Left ventricle myocardium inferior (tissue), 1 donor: ENCODE data around the gene SAV1. TPM values are rescaled to one million over a fixed set of nuclear protein-coding genes. Genes with fewer than 3 reads are reported as not detected.
"Not testable (repeated sequence)": the region's sequence is repeated elsewhere in the genome, so short reads cannot be mapped to it uniquely, and the experiment has no call there.

Experiments used
- DNase-seq: peaks from one replicate; pipeline ENCODE4 v3.0.0-alpha.2; 2020
- H3K27ac ChIP-seq: fragments of 200-600 bp; replicated peaks from 2 replicates; pipeline ENCODE4 v1.8.0; 2021
- H3K27me3 ChIP-seq: fragments of 200-600 bp; 2 replicates; pipeline ENCODE4 v1.8.0; 2021; ENCODE audit warnings: low read depth
- H3K36me3 ChIP-seq: fragments of 200-600 bp; 2 replicates; pipeline ENCODE4 v1.8.0; 2021
- H3K4me1 ChIP-seq: fragments of 200-600 bp; 2 replicates; pipeline ENCODE4 v1.8.0; 2021
- H3K4me3 ChIP-seq: fragments of 200-600 bp; 2 replicates; pipeline ENCODE4 v1.8.0; 2021; ENCODE audit warnings: mild to moderate bottlenecking, moderate library complexity
- H3K9me3 ChIP-seq: fragments of 200-600 bp; replicated peaks from 2 replicates; pipeline ENCODE4 v1.8.0; 2021
- CTCF ChIP-seq: fragments of 200-600 bp; IDR thresholded peaks from 2 replicates; pipeline ENCODE4 v1.8.0; 2021; ENCODE audit warnings: antibody characterized with exemption, mild to moderate bottlenecking, borderline replicate concordance
- intact Hi-C: fragments of 100-400 bp; cut with micrococcal nuclease; formaldehyde crosslinking; loops from one replicate; pipeline ENCODE4 v1.11.0; 2022
- total RNA-seq: library from RNA; stranded (reverse); fragmentation: NEBNext Ultra II Directional; extraction: Animal tissue kit (Norgen Biotek cat#: 25700); gene quantifications from one replicate; pipeline ENCODE4 v1.2.1, GENCODE V29; 2021
- donor health status: DM: no; HTN: yes; CAD: no; lungs with severe emphysema.

SAV1 gene
- total RNA-seq, 1 donor from 2014 or later: 29.5 TPM

GRCh38 chr14:50647753-50648152 lies 20.4 kb downstream of the SAV1 start:
- Histone ChIP-seq H3K27ac (no peak overlapping the region), H3K27me3 (no peaks in the 10 kb centered on the region), H3K4me3 (no peak overlapping the region), H3K36me3 (no peaks in the 10 kb centered on the region), H3K4me1 (peaks cover 44% of the 10 kb centered on the region), H3K9me3 (no peaks in the 10 kb centered on the region)
- intact Hi-C loops: no loop called here
- DNase-seq: no peak
- no peak for TF ChIP-seq CTCF

GRCh38 chr14:50647282-50647681 lies 20.8 kb downstream of the SAV1 start:
- H3K27me3 ChIP-seq: no peaks in the 10 kb centered on the region
- no peak for DNase-seq
- H3K27ac ChIP-seq: no peak overlapping the region
- H3K4me1 ChIP-seq: peaks cover 41% of the 10 kb centered on the region
- intact Hi-C loops: no loop called here
- H3K36me3 ChIP-seq: peaks cover 2% of the 10 kb centered on the region
- no peak overlapping the region for H3K4me3 ChIP-seq
- H3K9me3 ChIP-seq: no peaks in the 10 kb centered on the region
- TF ChIP-seq CTCF: no peak

- no peak overlapping the region for H3K4me3 ChIP-seq
- TF ChIP-seq CTCF: no peak
- H3K36me3 ChIP-seq: peaks cover 45% of the 10 kb centered on the region
- intact Hi-C loops: no loop called here
- no peak for DNase-seq
- H3K4me1 ChIP-seq: peaks cover 11% of the 10 kb centered on the region
- no peaks in the 10 kb centered on the region for H3K27me3 ChIP-seq
- no peak overlapping the region for H3K27ac ChIP-seq
- H3K9me3 ChIP-seq: no peaks in the 10 kb centered on the region
These were observed 33.0 kb downstream of the SAV1 start for GRCh38 chr14:50635141-50635540.

- no peaks in the 10 kb centered on the region for H3K9me3 ChIP-seq
- H3K4me1 ChIP-seq: peaks cover 11% of the 10 kb centered on the region
- intact Hi-C loops: no loop called here
- H3K4me3 ChIP-seq: no peak overlapping the region
- no peaks in the 10 kb centered on the region for H3K27me3 ChIP-seq
- H3K36me3 ChIP-seq: peaks cover 39% of the 10 kb centered on the region
- TF ChIP-seq CTCF: no peak
- H3K27ac ChIP-seq: no peak overlapping the region
- DNase-seq: no peak
These were observed 34.2 kb downstream of the SAV1 start for GRCh38 chr14:50633954-50634353.

GRCh38 chr14:50631408-50631821 lies 36.7 kb downstream of the SAV1 start:
- H3K36me3 ChIP-seq: peaks cover 33% of the 10 kb centered on the region

GRCh38 chr14:50624947-50625346 lies 43.2 kb downstream of the SAV1 start:
- H3K4me3 ChIP-seq, H3K36me3 ChIP-seq, intact Hi-C loops, H3K27ac ChIP-seq, H3K9me3 ChIP-seq, H3K4me1 ChIP-seq, DNase-seq, H3K27me3 ChIP-seq: not testable (repeated sequence)

More at GRCh38 chr14:50631408-50631821, 36.7 kb downstream of the SAV1 start:
- Histone ChIP-seq H3K4me1 (peaks cover 11% of the 10 kb centered on the region), H3K27ac (no peak overlapping the region), H3K9me3 (no peaks in the 10 kb centered on the region), H3K4me3 (no peak overlapping the region), H3K27me3 (no peaks in the 10 kb centered on the region)
- intact Hi-C loops: no loop called here
- DNase-seq: no peak
- TF ChIP-seq CTCF: no peak
